ENCODE results near the gene MCM3. TPM values are rescaled to one million over a fixed set of nuclear protein-coding genes. Genes with fewer than 3 reads are reported as not detected.

The MCM3 gene
- polyA plus RNA-seq (ENCODE audit: insufficient read length) = 150 TPM
- long read RNA-seq, donor 1, transcript MCM3-201 (17 exons, 3,083 nt) = major isoform, 12 of 34 reads
- long read RNA-seq, donor 1, partial matches to known transcripts = 22 of 34 reads
- long read RNA-seq, donor 1, other reads (novel, unspliced or antisense) = 0 of 34 reads
- long read RNA-seq, donor 2, transcript MCM3-201 (17 exons, 3,083 nt) = major isoform, 17 of 22 reads
- long read RNA-seq, donor 2, partial matches to known transcripts = 5 of 22 reads
- long read RNA-seq, donor 2, other reads (novel, unspliced or antisense) = 0 of 22 reads
- long read RNA-seq, donor 3, transcript MCM3-201 (17 exons, 3,083 nt) = major isoform, 16 of 33 reads
- long read RNA-seq, donor 3, partial matches to known transcripts = 16 of 33 reads
- long read RNA-seq, donor 3, other reads (novel, unspliced or antisense) = 0 of 33 reads
- long read RNA-seq, donor 4 = 0 reads
- long read RNA-seq, donor 5, transcript MCM3-201 (17 exons, 3,083 nt) = major isoform, 23 of 45 reads
- long read RNA-seq, donor 5, partial matches to known transcripts = 12 of 45 reads
- long read RNA-seq, donor 5, other reads (novel, unspliced or antisense) = 9 of 45 reads
- long read RNA-seq, donor 6, transcript MCM3-201 (17 exons, 3,083 nt) = major isoform, 25 of 37 reads
- long read RNA-seq, donor 6, partial matches to known transcripts = 11 of 37 reads
- long read RNA-seq, donor 6, other reads (novel, unspliced or antisense) = 0 of 37 reads
- long read RNA-seq, donor 7, transcript MCM3-201 (17 exons, 3,083 nt) = major isoform, 30 of 43 reads
- long read RNA-seq, donor 7, partial matches to known transcripts = 13 of 43 reads
- long read RNA-seq, donor 7, other reads (novel, unspliced or antisense) = 0 of 43 reads
- long read RNA-seq, donor 8, transcript MCM3-201 (17 exons, 3,083 nt) = major isoform, 5 of 5 reads
- long read RNA-seq, donor 8, partial matches to known transcripts = 0 of 5 reads
- long read RNA-seq, donor 8, other reads (novel, unspliced or antisense) = 0 of 5 reads

GRCh38 chr6:52284460-52285176, at the start of gene MCM3:
TSS of gene MCM3 (minus strand) at chr6:52284742. CDS start at chr6:52284674, 68 bp downstream.
- DNase-seq = peak; percentile 99

GRCh38 chr6:52333840-52334200, 49.3 kb upstream of the MCM3 start:
- no peak for DNase-seq

GRCh38 chr6:52331793-52332457, 47.4 kb upstream of the MCM3 start:
- no peak for DNase-seq

- DNase-seq = no peak
Measured at GRCh38 chr6:52330470-52330869, 45.9 kb upstream of the MCM3 start.

- no peak for DNase-seq
Measured at GRCh38 chr6:52328729-52329128, 44.2 kb upstream of the MCM3 start.

GRCh38 chr6:52328303-52328662, 43.7 kb upstream of the MCM3 start:
- no peak for DNase-seq

- no peak for DNase-seq
Measured at GRCh38 chr6:52326540-52327364, 42.2 kb upstream of the MCM3 start.

GRCh38 chr6:52325695-52326471, 41.3 kb upstream of the MCM3 start:
- DNase-seq = no peak

- no peak for DNase-seq
Measured at GRCh38 chr6:52324189-52324588, 39.6 kb upstream of the MCM3 start.

GRCh38 chr6:52317841-52318581, 33.5 kb upstream of the MCM3 start:
- DNase-seq = no peak

GRCh38 chr6:52317211-52317610, 32.7 kb upstream of the MCM3 start:
- no peak for DNase-seq

- DNase-seq = no peak
Measured at GRCh38 chr6:52314752-52315151, 30.2 kb upstream of the MCM3 start.

- no peak for DNase-seq
Measured at GRCh38 chr6:52312461-52312860, 27.9 kb upstream of the MCM3 start.

GRCh38 chr6:52310932-52311331, 26.4 kb upstream of the MCM3 start:
- DNase-seq = no peak

- no peak for DNase-seq
Measured at GRCh38 chr6:52307900-52308372, 23.4 kb upstream of the MCM3 start.

GRCh38 chr6:52306972-52307870, 22.7 kb upstream of the MCM3 start:
- no peak for DNase-seq

GRCh38 chr6:52305948-52306767, 21.6 kb upstream of the MCM3 start:
- DNase-seq = no peak
